K562 (cell line): ENCODE data around the gene FOXD3. TPM values are rescaled to one million over a fixed set of nuclear protein-coding genes. Genes with fewer than 3 reads are reported as not detected.

Experiments used
- ELF2 ChIP-seq: fragments of 250-450 bp; sonication (Bioruptor Pico); IDR thresholded peaks from 2 replicates; pipeline ENCODE4 v1.5.0; 2021; ENCODE audit warnings: mild to moderate bottlenecking
- HNRNPH1 ChIP-seq: fragments of 200-400 bp; formaldehyde crosslinking; optimal IDR thresholded peaks from 2 replicates; pipeline ENCODE3; 2017; ENCODE audit warnings: low read depth, mild to moderate bottlenecking, low read length, moderate library complexity
- NBN ChIP-seq: fragments of 450-650 bp; IDR thresholded peaks from 2 replicates; pipeline ENCODE4 v1.6.1; 2016; ENCODE audit warnings: low read depth, mild to moderate bottlenecking
- NFXL1 ChIP-seq: fragments of 450-650 bp; formaldehyde crosslinking; IDR thresholded peaks from 2 replicates; pipeline ENCODE4 v1.4.0; 2021; ENCODE audit warnings: mild to moderate bottlenecking
- STAT5A ChIP-seq: IDR thresholded peaks from 2 replicates; pipeline ENCODE4 v1.6.1; 2012; ENCODE audit warnings: low read length, inconsistent platforms, borderline replicate concordance
- ZBTB17 ChIP-seq: fragments of 450-650 bp; formaldehyde crosslinking; IDR thresholded peaks from 2 replicates; pipeline ENCODE4 v1.4.0; 2020; ENCODE audit warnings: mild to moderate bottlenecking
- ZKSCAN8 ChIP-seq: fragments of 200-800 bp; sonication (Bioruptor generic); IDR thresholded peaks from 2 replicates; pipeline ENCODE4 v1.6.1; 2016; ENCODE audit warnings: missing genetic modification characterization, missing compliant biosample characterization
- ZNF347 ChIP-seq: fragments of 450-650 bp; formaldehyde crosslinking; IDR thresholded peaks from 2 replicates; pipeline ENCODE4 v1.4.0; 2020; ENCODE audit warnings: low read depth, mild to moderate bottlenecking, moderate library complexity
- ZNF507 ChIP-seq: conservative IDR thresholded peaks from 2 replicates; pipeline ENCODE4 v1.6.1; 2017; ENCODE audit warnings: missing genetic modification characterization, missing compliant biosample characterization
- polyA plus RNA-seq, 8 experiments: library from polyadenylated mRNA; depleted of rRNA in 4 of 8; stranded (reverse) in 5 of 8; unstranded in 3 of 8; fragments of >200 nt; fragmentation: Nextera tagmentation in 2 of 8; fragmentation: Illumina TruSeq in 1 of 8; extraction: Ambion mirVana in 2 of 8; extraction: Trizol in 1 of 8; gene quantifications; 2 replicates each; pipeline versions ENCODE4 v1.2.1 to v1.2.3, GENCODE V29; 2011 to 2014; ENCODE audit warnings: inconsistent platforms in 1 of 8, missing spikeins in 1 of 8
- total RNA-seq, 7 experiments: library from RNA; depleted of rRNA in 6 of 7; stranded (reverse); fragments of >200 nt in 6 of 7; fragmentation: Illumina TruSeq in 2 of 7; extraction: Trizol in 2 of 7; gene quantifications; 2 replicates each; pipeline versions ENCODE4 v1.2.1 to v1.2.3, GENCODE V29; 2011 to 2021; ENCODE audit warnings: low replicate concordance in 1 of 7
- TF ChIP-seq, protein P1 (sequence below), 2 experiments: IDR thresholded peaks; 2 replicates each; pipeline ENCODE4 v1.6.1; 2011; ENCODE audit warnings: borderline replicate concordance in 1 of 2, control low read depth in 1 of 2, low read depth in 1 of 2, low read length in 1 of 2, mild to moderate bottlenecking in 1 of 2, mixed read lengths in 1 of 2, moderate library complexity in 1 of 2; ENCODE audit not compliant: insufficient read depth in 1 of 2, insufficient read length in 1 of 2, poor library complexity in 1 of 2, severe bottlenecking in 1 of 2; ENCODE audit errors: extremely low read depth in 1 of 2
- TF ChIP-seq, protein P2 (sequence below): fragments of 450-650 bp; formaldehyde crosslinking; IDR thresholded peaks from 2 replicates; pipeline ENCODE4 v1.4.0; 2022; ENCODE audit warnings: missing genetic modification characterization
- TF ChIP-seq, protein P3 (sequence below): fragments of 250-450 bp; sonication (Bioruptor Pico); IDR thresholded peaks from 2 replicates; pipeline ENCODE4 v1.8.0; 2022; ENCODE audit warnings: moderate library complexity, mild to moderate bottlenecking, inconsistent platforms
- TF ChIP-seq, protein P4 (sequence below): sonication (generic); formaldehyde crosslinking; IDR thresholded peaks from 2 replicates; pipeline ENCODE4 v1.8.0; 2022; ENCODE audit warnings: missing genetic modification reagents, mild to moderate bottlenecking, borderline replicate concordance
- TF ChIP-seq, protein P5 (sequence below): fragments of 250-450 bp; sonication (Bioruptor Pico); IDR thresholded peaks from 2 replicates; pipeline ENCODE4 v1.4.0; 2020; ENCODE audit warnings: borderline replicate concordance
- TF ChIP-seq, protein P6 (sequence below): sonication (generic); formaldehyde crosslinking; IDR thresholded peaks from 2 replicates; pipeline ENCODE4 v1.4.0; 2020; ENCODE audit warnings: mild to moderate bottlenecking, missing genetic modification reagents
- TF ChIP-seq, protein P7 (sequence below): fragments of 250-450 bp; sonication (Bioruptor Pico); IDR thresholded peaks from 2 replicates; pipeline ENCODE4 v1.8.0; 2022; ENCODE audit warnings: inconsistent platforms

The FOXD3 gene
- total and polyA plus RNA-seq, 9 of the 15 experiments (the other 6 are each of a cell fraction or from before 2014, with no cell fraction given): 0.06 to 0.45 (median 0.10) TPM; not detected in 2

DNA sequence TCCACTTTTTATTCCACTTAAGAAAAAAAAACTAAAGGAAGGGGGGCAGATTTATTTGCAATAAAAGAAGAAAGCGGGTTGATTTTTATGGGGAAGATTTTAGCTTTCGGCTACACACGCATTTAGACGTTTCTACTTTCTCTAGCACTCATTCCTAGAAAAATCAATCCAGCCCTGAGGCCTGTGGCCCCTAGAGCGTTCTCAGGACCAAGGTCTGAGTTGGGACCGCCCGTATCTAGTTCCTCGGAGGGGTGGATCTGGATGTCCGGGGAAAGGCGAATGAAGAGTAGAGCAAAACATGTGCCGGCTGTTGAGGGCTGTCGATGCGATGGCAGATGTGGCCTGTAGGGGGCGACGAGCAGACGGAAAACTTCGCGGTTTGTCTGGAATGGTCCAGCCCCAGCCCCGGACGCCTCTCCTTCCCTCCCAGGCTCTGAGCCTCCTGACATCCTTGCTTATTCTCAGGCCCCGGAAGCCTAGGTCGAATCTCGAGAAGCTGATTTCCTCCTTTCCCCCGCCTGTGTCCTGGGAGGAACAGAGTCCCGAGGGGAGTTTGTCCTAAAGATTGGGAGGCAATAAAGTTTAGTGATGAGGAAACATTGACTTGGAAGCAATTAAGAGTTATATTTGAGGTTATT lies 5.2 kb downstream of the FOXD3 start (continued):
- TF ChIP-seq, protein P1, sequence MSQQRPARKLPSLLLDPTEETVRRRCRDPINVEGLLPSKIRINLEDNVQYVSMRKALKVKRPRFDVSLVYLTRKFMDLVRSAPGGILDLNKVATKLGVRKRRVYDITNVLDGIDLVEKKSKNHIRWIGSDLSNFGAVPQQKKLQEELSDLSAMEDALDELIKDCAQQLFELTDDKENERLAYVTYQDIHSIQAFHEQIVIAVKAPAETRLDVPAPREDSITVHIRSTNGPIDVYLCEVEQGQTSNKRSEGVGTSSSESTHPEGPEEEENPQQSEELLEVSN (IDR thresholded peaks at IDR 0.05; ENCODE audit: borderline replicate concordance in 1 of 2, extremely low read depth in 1 of 2, insufficient read depth in 1 of 2, insufficient read length in 1 of 2, low read depth in 1 of 2, low read length in 1 of 2, poor library complexity in 1 of 2, severe bottlenecking in 1 of 2): peak in 1 of 2 experiments; percentile 78
- no peak for TF ChIP-seq ZKSCAN8 (CRISPR knock-in tag)
- TF ChIP-seq, protein P2, sequence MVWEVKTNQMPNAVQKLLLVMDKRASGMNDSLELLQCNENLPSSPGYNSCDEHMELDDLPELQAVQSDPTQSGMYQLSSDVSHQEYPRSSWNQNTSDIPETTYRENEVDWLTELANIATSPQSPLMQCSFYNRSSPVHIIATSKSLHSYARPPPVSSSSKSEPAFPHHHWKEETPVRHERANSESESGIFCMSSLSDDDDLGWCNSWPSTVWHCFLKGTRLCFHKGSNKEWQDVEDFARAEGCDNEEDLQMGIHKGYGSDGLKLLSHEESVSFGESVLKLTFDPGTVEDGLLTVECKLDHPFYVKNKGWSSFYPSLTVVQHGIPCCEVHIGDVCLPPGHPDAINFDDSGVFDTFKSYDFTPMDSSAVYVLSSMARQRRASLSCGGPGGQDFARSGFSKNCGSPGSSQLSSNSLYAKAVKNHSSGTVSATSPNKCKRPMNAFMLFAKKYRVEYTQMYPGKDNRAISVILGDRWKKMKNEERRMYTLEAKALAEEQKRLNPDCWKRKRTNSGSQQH (CRISPR knock-in tag): no peak
- TF ChIP-seq, protein P3, sequence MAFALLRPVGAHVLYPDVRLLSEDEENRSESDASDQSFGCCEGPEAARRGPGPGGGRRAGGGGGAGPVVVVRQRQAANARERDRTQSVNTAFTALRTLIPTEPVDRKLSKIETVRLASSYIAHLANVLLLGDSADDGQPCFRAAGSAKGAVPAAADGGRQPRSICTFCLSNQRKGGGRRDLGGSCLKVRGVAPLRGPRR: no peak
- no peak for TF ChIP-seq HNRNPH1
- TF ChIP-seq, protein P4, sequence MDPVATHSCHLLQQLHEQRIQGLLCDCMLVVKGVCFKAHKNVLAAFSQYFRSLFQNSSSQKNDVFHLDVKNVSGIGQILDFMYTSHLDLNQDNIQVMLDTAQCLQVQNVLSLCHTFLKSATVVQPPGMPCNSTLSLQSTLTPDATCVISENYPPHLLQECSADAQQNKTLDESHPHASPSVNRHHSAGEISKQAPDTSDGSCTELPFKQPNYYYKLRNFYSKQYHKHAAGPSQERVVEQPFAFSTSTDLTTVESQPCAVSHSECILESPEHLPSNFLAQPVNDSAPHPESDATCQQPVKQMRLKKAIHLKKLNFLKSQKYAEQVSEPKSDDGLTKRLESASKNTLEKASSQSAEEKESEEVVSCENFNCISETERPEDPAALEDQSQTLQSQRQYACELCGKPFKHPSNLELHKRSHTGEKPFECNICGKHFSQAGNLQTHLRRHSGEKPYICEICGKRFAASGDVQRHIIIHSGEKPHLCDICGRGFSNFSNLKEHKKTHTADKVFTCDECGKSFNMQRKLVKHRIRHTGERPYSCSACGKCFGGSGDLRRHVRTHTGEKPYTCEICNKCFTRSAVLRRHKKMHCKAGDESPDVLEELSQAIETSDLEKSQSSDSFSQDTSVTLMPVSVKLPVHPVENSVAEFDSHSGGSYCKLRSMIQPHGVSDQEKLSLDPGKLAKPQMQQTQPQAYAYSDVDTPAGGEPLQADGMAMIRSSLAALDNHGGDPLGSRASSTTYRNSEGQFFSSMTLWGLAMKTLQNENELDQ: no peak
- TF ChIP-seq STAT5A: no peak
- TF ChIP-seq ZNF347 (CRISPR knock-in tag): no peak
- no peak for TF ChIP-seq NBN
- TF ChIP-seq ZBTB17 (CRISPR knock-in tag): no peak
- TF ChIP-seq, protein P5, sequence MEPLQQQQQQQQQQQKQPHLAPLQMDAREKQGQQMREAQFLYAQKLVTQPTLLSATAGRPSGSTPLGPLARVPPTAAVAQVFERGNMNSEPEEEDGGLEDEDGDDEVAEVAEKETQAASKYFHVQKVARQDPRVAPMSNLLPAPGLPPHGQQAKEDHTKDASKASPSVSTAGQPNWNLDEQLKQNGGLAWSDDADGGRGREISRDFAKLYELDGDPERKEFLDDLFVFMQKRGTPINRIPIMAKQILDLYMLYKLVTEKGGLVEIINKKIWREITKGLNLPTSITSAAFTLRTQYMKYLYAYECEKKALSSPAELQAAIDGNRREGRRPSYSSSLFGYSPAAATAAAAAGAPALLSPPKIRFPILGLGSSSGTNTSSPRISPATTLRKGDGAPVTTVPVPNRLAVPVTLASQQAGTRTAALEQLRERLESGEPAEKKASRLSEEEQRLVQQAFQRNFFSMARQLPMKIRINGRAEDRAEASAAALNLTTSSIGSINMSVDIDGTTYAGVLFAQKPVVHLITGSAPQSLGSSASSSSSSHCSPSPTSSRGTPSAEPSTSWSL (CRISPR knock-in tag): no peak
- no peak for TF ChIP-seq NFXL1 (CRISPR knock-in tag)
- TF ChIP-seq, protein P6, sequence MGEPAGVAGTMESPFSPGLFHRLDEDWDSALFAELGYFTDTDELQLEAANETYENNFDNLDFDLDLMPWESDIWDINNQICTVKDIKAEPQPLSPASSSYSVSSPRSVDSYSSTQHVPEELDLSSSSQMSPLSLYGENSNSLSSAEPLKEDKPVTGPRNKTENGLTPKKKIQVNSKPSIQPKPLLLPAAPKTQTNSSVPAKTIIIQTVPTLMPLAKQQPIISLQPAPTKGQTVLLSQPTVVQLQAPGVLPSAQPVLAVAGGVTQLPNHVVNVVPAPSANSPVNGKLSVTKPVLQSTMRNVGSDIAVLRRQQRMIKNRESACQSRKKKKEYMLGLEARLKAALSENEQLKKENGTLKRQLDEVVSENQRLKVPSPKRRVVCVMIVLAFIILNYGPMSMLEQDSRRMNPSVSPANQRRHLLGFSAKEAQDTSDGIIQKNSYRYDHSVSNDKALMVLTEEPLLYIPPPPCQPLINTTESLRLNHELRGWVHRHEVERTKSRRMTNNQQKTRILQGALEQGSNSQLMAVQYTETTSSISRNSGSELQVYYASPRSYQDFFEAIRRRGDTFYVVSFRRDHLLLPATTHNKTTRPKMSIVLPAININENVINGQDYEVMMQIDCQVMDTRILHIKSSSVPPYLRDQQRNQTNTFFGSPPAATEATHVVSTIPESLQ (CRISPR knock-in tag): no peak
- TF ChIP-seq ELF2: no peak
- TF ChIP-seq ZNF507 (tag): no peak
- TF ChIP-seq, protein P7, sequence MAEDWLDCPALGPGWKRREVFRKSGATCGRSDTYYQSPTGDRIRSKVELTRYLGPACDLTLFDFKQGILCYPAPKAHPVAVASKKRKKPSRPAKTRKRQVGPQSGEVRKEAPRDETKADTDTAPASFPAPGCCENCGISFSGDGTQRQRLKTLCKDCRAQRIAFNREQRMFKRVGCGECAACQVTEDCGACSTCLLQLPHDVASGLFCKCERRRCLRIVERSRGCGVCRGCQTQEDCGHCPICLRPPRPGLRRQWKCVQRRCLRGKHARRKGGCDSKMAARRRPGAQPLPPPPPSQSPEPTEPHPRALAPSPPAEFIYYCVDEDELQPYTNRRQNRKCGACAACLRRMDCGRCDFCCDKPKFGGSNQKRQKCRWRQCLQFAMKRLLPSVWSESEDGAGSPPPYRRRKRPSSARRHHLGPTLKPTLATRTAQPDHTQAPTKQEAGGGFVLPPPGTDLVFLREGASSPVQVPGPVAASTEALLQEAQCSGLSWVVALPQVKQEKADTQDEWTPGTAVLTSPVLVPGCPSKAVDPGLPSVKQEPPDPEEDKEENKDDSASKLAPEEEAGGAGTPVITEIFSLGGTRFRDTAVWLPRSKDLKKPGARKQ (CRISPR knock-in tag): no peak
